WI38 (cell line): Measurements from ENCODE around the gene TP53I13.

Experiments
- H3K4me3 ChIP-seq: 2 replicates; pipeline ENCODE4 v1.5.1; 2011; ENCODE audit warnings: low read depth, mild to moderate bottlenecking, control low read depth, low read length
- CTCF ChIP-seq: IDR thresholded peaks from 2 replicates; pipeline ENCODE4 v1.5.1; 2012; ENCODE audit warnings: low read depth, mild to moderate bottlenecking, control low read depth, low read length

TP53I13 gene

GRCh38 chr17:29573558-29573869, 5.0 kb downstream of the TP53I13 start:
- TF ChIP-seq CTCF, result no peak
- H3K4me3 ChIP-seq, result no peak overlapping the region

DNA sequence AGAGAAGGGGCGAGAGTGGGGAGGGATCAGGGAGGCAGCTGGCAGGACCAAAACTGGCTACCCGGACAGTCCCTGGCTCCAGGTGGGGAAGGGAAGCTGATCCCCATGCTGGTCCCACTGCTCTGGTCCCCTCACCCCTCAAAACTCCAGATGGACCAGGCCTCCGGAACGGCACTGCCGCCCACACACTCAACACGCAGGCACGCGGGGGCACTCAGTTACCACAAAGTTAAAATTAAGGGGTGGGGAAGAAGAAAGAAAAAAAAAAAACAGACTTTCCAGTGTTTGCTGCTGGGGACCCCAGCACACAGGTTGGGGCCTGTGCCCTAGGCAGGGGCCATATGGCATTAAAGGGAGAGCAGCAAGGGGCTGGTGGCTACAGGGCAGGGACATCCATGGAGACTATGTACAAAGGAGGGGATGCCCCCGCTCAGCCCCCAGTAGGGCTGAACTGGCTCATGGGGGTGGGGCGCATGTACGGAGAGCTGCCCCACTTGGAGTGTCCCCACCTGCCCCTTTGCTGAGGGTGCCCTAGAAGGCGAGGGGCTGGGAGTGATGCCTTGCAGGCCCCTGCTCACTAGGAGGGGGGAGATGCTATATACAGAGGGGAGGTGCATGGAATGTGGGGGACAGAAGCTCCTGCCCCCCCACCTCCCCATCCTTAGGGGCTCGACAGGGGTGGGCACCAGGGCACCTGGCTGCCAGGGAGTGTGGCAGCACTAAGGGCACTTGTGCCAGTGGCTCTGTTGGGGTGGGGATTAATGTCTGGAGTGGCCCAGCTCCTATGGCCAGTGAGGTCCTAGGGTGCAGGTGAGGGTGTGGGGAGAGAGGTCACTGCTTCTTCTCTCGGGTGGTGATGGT, 5.6 kb downstream of the TP53I13 start:
- no peak overlapping the region for H3K4me3 ChIP-seq
- TF ChIP-seq CTCF, result no peak

- no peak for TF ChIP-seq CTCF
- H3K4me3 ChIP-seq, result no peak overlapping the region
Measured at GRCh38 chr17:29574732-29575510, 6.4 kb downstream of the TP53I13 start.

DNA sequence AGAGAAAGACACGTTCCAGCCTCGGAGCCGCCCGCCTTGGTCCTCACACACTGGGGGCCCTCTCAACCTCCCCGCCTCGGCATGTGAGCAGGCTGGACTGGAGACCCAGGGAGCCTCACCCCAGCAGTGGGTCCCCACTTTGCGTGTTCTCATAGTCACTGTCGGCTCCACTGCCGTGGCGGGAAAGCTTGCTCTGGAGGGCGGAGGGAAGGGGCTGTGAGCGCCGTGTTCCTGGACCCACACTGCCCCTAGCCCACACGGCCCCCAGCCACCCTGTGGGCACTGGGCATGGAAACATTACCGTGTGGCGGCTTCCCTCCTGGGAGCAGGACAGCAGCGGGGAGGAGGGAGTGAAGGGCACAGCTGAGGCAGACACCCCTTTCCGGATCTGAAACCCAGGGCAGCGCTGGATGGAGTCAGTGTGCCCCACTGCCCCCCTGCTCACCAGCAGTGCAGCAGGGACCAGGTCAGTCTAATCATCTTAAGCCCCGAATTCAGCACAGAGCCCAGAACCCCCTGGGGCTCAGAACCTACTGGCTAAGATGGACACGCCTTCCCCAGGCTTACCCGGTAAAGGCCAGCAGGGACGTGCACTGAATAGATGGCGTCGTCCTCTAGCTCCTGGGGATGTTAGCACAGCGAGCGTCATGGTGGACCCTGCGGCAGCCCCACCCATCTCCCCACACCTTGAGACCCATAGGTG, 7.2 kb downstream of the TP53I13 start:
- no peak overlapping the region for H3K4me3 ChIP-seq
- no peak for TF ChIP-seq CTCF

DNA sequence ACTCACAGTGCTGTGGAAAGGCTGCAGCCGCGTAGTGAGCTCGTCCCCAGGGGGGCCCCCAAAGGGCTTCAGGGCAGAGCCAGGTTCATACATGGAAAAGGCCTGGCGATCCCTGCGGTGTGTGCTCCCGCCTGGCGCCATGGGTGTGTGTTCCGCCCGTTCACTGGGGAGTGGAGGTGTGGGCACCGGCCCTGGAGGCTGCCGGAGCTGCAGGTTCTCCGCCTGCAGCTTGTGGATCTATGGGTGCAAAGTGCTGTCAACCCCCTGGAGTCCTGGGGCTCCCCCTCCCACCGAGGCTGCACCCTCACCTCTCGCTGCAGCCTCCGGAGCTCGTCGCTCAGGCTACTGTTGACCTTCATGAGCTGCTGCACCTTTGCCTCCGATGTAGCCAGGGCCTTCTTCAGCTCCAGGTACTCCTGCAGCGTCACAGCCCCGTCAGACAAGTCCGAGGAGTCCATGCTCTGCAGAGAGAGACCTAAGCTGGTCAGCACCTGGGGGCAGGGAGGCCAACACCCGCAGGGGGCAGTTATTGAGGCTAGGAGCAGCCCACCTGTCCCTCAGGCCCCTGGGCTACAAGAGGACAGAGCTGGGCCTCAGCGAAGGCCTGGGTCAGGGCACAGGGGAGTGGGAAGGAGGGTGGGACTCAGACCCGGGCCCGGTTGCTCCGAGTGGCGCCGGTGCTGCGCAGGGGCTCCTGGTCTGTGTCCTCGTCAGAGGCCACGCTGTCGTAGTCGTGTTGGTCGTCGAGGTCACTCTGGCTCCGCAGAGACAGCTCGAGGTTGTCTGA, 7.9 kb downstream of the TP53I13 start:
- H3K4me3 ChIP-seq, result no peak overlapping the region
- no peak for TF ChIP-seq CTCF

GRCh38 chr17:29577001-29577370, 8.5 kb downstream of the TP53I13 start:
- no peak overlapping the region for H3K4me3 ChIP-seq
- no peak for TF ChIP-seq CTCF
